ENCODE results near the gene ARG2. TPM values are rescaled to one million over a fixed set of nuclear protein-coding genes. Genes with fewer than 3 reads are reported as not detected.

The ARG2 gene
- total RNA-seq, 1 experiment from 2014 or later = 7.0 TPM

DNA sequence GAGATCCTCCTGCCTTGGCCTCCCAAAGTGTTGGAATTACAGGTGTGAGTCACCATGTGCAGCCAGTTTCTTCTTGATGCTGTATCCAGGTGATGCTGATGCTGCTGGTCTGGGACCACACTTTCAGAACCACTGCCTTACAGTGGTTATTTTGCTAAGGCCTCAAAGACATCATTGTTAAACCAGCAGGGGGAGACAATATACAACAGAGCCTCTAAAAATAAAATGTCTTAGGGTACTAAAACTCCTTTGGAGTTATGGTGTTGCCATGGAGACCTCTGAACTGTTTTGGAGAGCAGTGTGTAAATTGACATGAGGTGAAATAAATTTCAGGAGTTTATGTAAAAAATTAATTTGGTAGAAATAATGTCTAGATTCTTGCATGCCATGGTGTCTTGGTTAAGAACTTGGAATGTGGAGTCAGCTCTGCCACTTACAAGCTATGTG, 1.1 kb upstream of the ARG2 start:
- Histone ChIP-seq H3K36me3 (ENCODE audit: control insufficient read depth in 1 of 2, insufficient read depth in 2 of 2, low read length in 2 of 2) (no peaks in the 10 kb centered on the region), H3K9ac (ENCODE audit: low read length) (no peak overlapping the region), H4K20me1 (ENCODE audit: insufficient read depth) (no peaks in the 10 kb centered on the region), H3K4me1 (ENCODE audit: control insufficient read depth in 1 of 2, insufficient read depth in 2 of 2, low read length in 2 of 2) (peaks cover 15 to 32% of the 10 kb centered on the region in 2 experiments), H3K4me3 (replicated peaks in 1 of 2; ENCODE audit: low read depth in 1 of 2, low read length in 2 of 2) (no peak overlapping the region), H3K9me3 (ENCODE audit: control insufficient read depth in 1 of 2, insufficient read depth in 1 of 2, low read depth in 1 of 2, low read length in 2 of 2) (no peaks in the 10 kb centered on the region), H3K79me2 (ENCODE audit: insufficient read depth, low read length) (no peaks in the 10 kb centered on the region), H3K9me2 (ENCODE audit: insufficient read depth) (no peaks in the 10 kb centered on the region), H2AFZ (ENCODE audit: low read depth, low read length, poor library complexity, severe bottlenecking) (peak overlapping the region; percentile 58), H3K4me2 (ENCODE audit: low read length) (peak overlapping the region; percentile 97), H3K27me3 (ENCODE audit: insufficient read depth, low read length) (no peaks in the 10 kb centered on the region), H3K27ac (ENCODE audit: low read depth, low read length) (no peak overlapping the region)
- ChIA-PET POLR2A (interaction anchor here (0.9 to 1.6 kb wide), 2 partner anchors 50 to 86 kb away, joined by 3 to 4 read pairs; no protein-coding TSS in a partner anchor), CTCF (interaction anchor here (0.7 to 3.4 kb wide), 8 partner anchors 14 to 191 kb away, joined by 3 to 36 read pairs (median 4); no protein-coding TSS in a partner anchor), RAD21 (ENCODE audit: low non-redundant PET in 1 of 2, low total read pairs in 2 of 2, uncharacterized antibody in 2 of 2, unreplicated experiment in 2 of 2) (interaction anchor here (0.8 to 2.8 kb wide), 4 partner anchors 49 to 86 kb away, joined by 4 to 11 read pairs (median 6); no protein-coding TSS in a partner anchor)
- DNase-seq (ENCODE audit: low read depth, low spot score) = no peak
- no TSS peak for BruUV-seq (replicated peaks)
- intact Hi-C loops (cut with micrococcal nuclease) = loop anchor here (1.0 to 2.0 kb wide), 3 partner anchors 49 to 86 kb away; partner anchors contain the start of gene RDH11
- TF ChIP-seq, protein P1, sequence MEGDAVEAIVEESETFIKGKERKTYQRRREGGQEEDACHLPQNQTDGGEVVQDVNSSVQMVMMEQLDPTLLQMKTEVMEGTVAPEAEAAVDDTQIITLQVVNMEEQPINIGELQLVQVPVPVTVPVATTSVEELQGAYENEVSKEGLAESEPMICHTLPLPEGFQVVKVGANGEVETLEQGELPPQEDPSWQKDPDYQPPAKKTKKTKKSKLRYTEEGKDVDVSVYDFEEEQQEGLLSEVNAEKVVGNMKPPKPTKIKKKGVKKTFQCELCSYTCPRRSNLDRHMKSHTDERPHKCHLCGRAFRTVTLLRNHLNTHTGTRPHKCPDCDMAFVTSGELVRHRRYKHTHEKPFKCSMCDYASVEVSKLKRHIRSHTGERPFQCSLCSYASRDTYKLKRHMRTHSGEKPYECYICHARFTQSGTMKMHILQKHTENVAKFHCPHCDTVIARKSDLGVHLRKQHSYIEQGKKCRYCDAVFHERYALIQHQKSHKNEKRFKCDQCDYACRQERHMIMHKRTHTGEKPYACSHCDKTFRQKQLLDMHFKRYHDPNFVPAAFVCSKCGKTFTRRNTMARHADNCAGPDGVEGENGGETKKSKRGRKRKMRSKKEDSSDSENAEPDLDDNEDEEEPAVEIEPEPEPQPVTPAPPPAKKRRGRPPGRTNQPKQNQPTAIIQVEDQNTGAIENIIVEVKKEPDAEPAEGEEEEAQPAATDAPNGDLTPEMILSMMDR (IDR thresholded peaks at IDR 0.05 in 2 of 3, conservative IDR thresholded peaks at IDR 0.05 in 1 of 3; ENCODE audit: borderline replicate concordance in 1 of 3, insufficient read depth in 1 of 3, low read depth in 2 of 3, low read length in 2 of 3) = peak; percentile 41 to 54 (median 52); a peak in 5 of 6 replicates
- no peak for TF ChIP-seq CEBPB (IDR thresholded peaks at IDR 0.05; ENCODE audit: low read depth)
- TF ChIP-seq SIN3A (IDR thresholded peaks at IDR 0.05; ENCODE audit: low read depth) = no peak
- TF ChIP-seq TCF7L2 (IDR thresholded peaks at IDR 0.05; ENCODE audit: borderline replicate concordance, extremely low read depth, insufficient read depth, insufficient read length) = no peak
- TF ChIP-seq SRF (IDR thresholded peaks at IDR 0.05; ENCODE audit: low read depth) = no peak
- TF ChIP-seq SP1 (IDR thresholded peaks at IDR 0.05; ENCODE audit: low read depth) = no peak
- TF ChIP-seq FOSL1 (IDR thresholded peaks at IDR 0.05; ENCODE audit: low read depth) = no peak
- TF ChIP-seq POLR2A (IDR thresholded peaks at IDR 0.05; ENCODE audit: borderline replicate concordance, extremely low read depth, insufficient read depth, insufficient read length) = no peak
- peak; percentile 71 for TF ChIP-seq RAD21 (IDR thresholded peaks at IDR 0.05; ENCODE audit: low read depth)
- no peak for TF ChIP-seq EZH2 (IDR thresholded peaks at IDR 0.05)
- TF ChIP-seq POLR2AphosphoS5 (IDR thresholded peaks at IDR 0.05; ENCODE audit: low read depth, low read length) = no peak
- TF ChIP-seq JUND (IDR thresholded peaks at IDR 0.05) = no peak
- TF ChIP-seq, protein P2, sequence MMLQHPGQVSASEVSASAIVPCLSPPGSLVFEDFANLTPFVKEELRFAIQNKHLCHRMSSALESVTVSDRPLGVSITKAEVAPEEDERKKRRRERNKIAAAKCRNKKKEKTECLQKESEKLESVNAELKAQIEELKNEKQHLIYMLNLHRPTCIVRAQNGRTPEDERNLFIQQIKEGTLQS (IDR thresholded peaks at IDR 0.05) = no peak
- no peak for TF ChIP-seq ZNF274 (IDR thresholded peaks at IDR 0.05; ENCODE audit: low read depth, low read length)
- TF ChIP-seq ELF1 (IDR thresholded peaks at IDR 0.05; ENCODE audit: borderline replicate concordance, low read depth) = no peak
- TF ChIP-seq, protein P3, sequence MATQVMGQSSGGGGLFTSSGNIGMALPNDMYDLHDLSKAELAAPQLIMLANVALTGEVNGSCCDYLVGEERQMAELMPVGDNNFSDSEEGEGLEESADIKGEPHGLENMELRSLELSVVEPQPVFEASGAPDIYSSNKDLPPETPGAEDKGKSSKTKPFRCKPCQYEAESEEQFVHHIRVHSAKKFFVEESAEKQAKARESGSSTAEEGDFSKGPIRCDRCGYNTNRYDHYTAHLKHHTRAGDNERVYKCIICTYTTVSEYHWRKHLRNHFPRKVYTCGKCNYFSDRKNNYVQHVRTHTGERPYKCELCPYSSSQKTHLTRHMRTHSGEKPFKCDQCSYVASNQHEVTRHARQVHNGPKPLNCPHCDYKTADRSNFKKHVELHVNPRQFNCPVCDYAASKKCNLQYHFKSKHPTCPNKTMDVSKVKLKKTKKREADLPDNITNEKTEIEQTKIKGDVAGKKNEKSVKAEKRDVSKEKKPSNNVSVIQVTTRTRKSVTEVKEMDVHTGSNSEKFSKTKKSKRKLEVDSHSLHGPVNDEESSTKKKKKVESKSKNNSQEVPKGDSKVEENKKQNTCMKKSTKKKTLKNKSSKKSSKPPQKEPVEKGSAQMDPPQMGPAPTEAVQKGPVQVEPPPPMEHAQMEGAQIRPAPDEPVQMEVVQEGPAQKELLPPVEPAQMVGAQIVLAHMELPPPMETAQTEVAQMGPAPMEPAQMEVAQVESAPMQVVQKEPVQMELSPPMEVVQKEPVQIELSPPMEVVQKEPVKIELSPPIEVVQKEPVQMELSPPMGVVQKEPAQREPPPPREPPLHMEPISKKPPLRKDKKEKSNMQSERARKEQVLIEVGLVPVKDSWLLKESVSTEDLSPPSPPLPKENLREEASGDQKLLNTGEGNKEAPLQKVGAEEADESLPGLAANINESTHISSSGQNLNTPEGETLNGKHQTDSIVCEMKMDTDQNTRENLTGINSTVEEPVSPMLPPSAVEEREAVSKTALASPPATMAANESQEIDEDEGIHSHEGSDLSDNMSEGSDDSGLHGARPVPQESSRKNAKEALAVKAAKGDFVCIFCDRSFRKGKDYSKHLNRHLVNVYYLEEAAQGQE (IDR thresholded peaks at IDR 0.05; ENCODE audit: low read depth) = no peak
- TF ChIP-seq YY1 (IDR thresholded peaks at IDR 0.05; ENCODE audit: extremely low read depth, insufficient replicate concordance, low read depth, low read length) = no peak
- ATAC-seq = no peak
